Neuronal stem cell (in vitro differentiated cells): Measurements from ENCODE around the gene C17orf100.

ENCODE experiments used
- DNase-seq: peaks from one replicate; pipeline ENCODE4 v3.0.0-alpha.2; 2013; ENCODE audit warnings: low spot score
- H2AFZ ChIP-seq: one replicate; pipeline ENCODE4 v1.6.1; 2013; ENCODE audit warnings: mild to moderate bottlenecking, low read length, inconsistent platforms
- H2AK5ac ChIP-seq: 2 replicates; pipeline ENCODE4 v1.6.1; 2013; ENCODE audit warnings: low read depth, mild to moderate bottlenecking, inconsistent platforms, low read length, moderate library complexity, mixed read lengths
- H2BK120ac ChIP-seq: 2 replicates; pipeline ENCODE4 v1.6.1; 2013; ENCODE audit warnings: low read depth, mild to moderate bottlenecking, inconsistent platforms, low read length, moderate library complexity, mixed read lengths
- H2BK12ac ChIP-seq: one replicate; pipeline ENCODE4 v1.6.1; 2013; ENCODE audit warnings: low read length, inconsistent platforms
- H2BK15ac ChIP-seq: 2 replicates; pipeline ENCODE4 v1.6.1; 2013; ENCODE audit warnings: mild to moderate bottlenecking, low read length, inconsistent platforms, mixed read lengths
- H2BK5ac ChIP-seq: one replicate; pipeline ENCODE4 v1.6.1; 2013; ENCODE audit warnings: inconsistent platforms, mild to moderate bottlenecking, low read length, moderate library complexity
- H3K14ac ChIP-seq: one replicate; pipeline ENCODE4 v1.6.1; 2013; ENCODE audit warnings: low read length, inconsistent platforms
- H3K18ac ChIP-seq: 2 replicates; pipeline ENCODE4 v1.6.1; 2013; ENCODE audit warnings: low read length, inconsistent platforms
- H3K23ac ChIP-seq: 2 replicates; pipeline ENCODE4 v1.6.1; 2013; ENCODE audit warnings: low read depth, mild to moderate bottlenecking, mixed read lengths, low read length, inconsistent platforms; ENCODE audit not compliant: poor library complexity
- H3K27ac ChIP-seq: replicated peaks from 3 replicates; pipeline ENCODE4 v1.5.1; 2013; ENCODE audit warnings: low read length, inconsistent platforms
- H3K27me3 ChIP-seq, 3 experiments: 2 replicates each; pipeline ENCODE4 v1.6.1; 2013; ENCODE audit warnings: low read length in 3 of 3, mild to moderate bottlenecking in 2 of 3, inconsistent platforms in 1 of 3, low read depth in 1 of 3, mixed read lengths in 1 of 3, moderate library complexity in 1 of 3; ENCODE audit not compliant: control insufficient read depth in 3 of 3, insufficient read depth in 3 of 3
- H3K36me3 ChIP-seq, 2 donors: replicated peaks in 1 of 2; 2 replicates each; pipeline ENCODE4 v1.6.1; 2013; ENCODE audit warnings: low read length in 2 of 2; ENCODE audit not compliant: control insufficient read depth in 2 of 2, insufficient read depth in 2 of 2
- H3K4ac ChIP-seq: 2 replicates; pipeline ENCODE4 v1.6.1; 2013; ENCODE audit warnings: inconsistent platforms, mild to moderate bottlenecking, low read length, moderate library complexity
- H3K4me1 ChIP-seq, 2 donors: 1 replicate in 1 of 2; 2 replicates in 1 of 2; pipeline ENCODE4 v1.6.1; 2013; ENCODE audit warnings: low read length in 2 of 2, low read depth in 1 of 2; ENCODE audit not compliant: control insufficient read depth in 2 of 2, insufficient read depth in 1 of 2
- H3K4me2 ChIP-seq: one replicate; pipeline ENCODE4 v1.6.1; 2013; ENCODE audit warnings: mild to moderate bottlenecking, low read length, inconsistent platforms; ENCODE audit not compliant: insufficient read depth, poor library complexity, severe bottlenecking
- H3K4me3 ChIP-seq, 2 donors: 2 replicates each; pipeline ENCODE4 v1.5.1; 2013; ENCODE audit warnings: low read length in 2 of 2, mild to moderate bottlenecking in 2 of 2, inconsistent platforms in 1 of 2, moderate library complexity in 1 of 2
- H3K79me1 ChIP-seq: one replicate; pipeline ENCODE4 v1.6.1; 2013; ENCODE audit warnings: low read depth, mild to moderate bottlenecking, inconsistent platforms, low read length, moderate library complexity
- H3K9ac ChIP-seq: one replicate; pipeline ENCODE4 v1.6.1; 2013; ENCODE audit warnings: mild to moderate bottlenecking, low read depth, low read length, inconsistent platforms; ENCODE audit not compliant: poor library complexity
- H3K9me3 ChIP-seq, 2 donors: replicated peaks in 1 of 2; 2 replicates each; pipeline versions ENCODE3 to v1.6.1; 2013; ENCODE audit warnings: low read length in 2 of 2, mild to moderate bottlenecking in 2 of 2, inconsistent platforms in 1 of 2, low read depth in 1 of 2, mixed read lengths in 1 of 2, moderate library complexity in 1 of 2; ENCODE audit not compliant: control insufficient read depth in 2 of 2, insufficient read depth in 1 of 2
- H4K8ac ChIP-seq: one replicate; pipeline ENCODE4 v1.6.1; 2013; ENCODE audit warnings: low read depth, mild to moderate bottlenecking, inconsistent platforms, low read length, moderate library complexity
- H4K91ac ChIP-seq: one replicate; pipeline ENCODE4 v1.6.1; 2013; ENCODE audit warnings: low read length, low read depth, mild to moderate bottlenecking, inconsistent platforms; ENCODE audit not compliant: poor library complexity
- WGBS, 2 donors: extraction: QIAGEN DNeasy Blood & Tissue Kit; methylation state at CpG; one replicate each; pipeline ENCODE4 v1.1.7; 2013; ENCODE audit warnings: missing lambda C conversion rate in 2 of 2, mixed read lengths in 1 of 2; ENCODE audit not compliant: insufficient read length in 2 of 2, insufficient replicate concordance in 1 of 2; ENCODE audit errors: extremely low coverage in 2 of 2; 5-methylcytosine and 5-hydroxymethylcytosine counted together

C17orf100 gene

DNA sequence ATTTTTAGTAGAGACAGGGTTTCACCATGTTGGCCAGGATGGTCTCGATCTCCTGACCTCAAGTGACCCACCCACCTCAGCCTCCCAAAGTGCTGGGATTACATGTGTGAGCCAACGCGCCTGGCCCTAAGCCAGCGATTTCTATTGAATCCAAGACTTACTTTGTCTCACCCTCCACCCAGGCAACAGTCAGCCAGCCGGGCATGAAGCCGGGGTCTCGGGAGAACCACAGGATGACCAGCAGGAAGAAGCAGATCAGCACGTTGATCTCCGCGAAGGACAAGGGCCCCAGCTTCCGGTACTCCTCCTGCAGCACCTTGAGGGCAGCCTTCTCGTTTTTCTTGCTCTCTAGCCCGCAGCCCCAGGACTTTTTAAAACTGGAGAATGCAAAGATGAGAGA, 44.0 kb downstream of the C17orf100 start:
- Histone ChIP-seq H3K14ac (no peak overlapping the region), H3K36me3 (no peaks in the 10 kb centered on the region), H3K4me1 (no peaks in the 10 kb centered on the region), H2BK5ac (no peak overlapping the region), H4K8ac (no peak overlapping the region), H3K9me3 (no peaks in the 10 kb centered on the region), H3K18ac (no peak overlapping the region), H2AFZ (no peak overlapping the region), H3K27me3 (peaks cover 0 to 13% (median 0%) of the 10 kb centered on the region in 3 experiments), H2BK120ac (no peak overlapping the region), H2BK12ac (no peak overlapping the region), H3K9ac (no peak overlapping the region), H2AK5ac (no peak overlapping the region), H3K27ac (no peak overlapping the region), H3K4me2 (no peak overlapping the region), H3K4ac (no peak overlapping the region), H3K4me3 (no peak overlapping the region), H2BK15ac (no peak overlapping the region), H3K23ac (no peak overlapping the region), H4K91ac (no peak overlapping the region), H3K79me1 (no peaks in the 10 kb centered on the region)
- WGBS, 2 donors, result no CpG with 5 or more reads among the region's 13 CpGs
- no peak for DNase-seq

DNA sequence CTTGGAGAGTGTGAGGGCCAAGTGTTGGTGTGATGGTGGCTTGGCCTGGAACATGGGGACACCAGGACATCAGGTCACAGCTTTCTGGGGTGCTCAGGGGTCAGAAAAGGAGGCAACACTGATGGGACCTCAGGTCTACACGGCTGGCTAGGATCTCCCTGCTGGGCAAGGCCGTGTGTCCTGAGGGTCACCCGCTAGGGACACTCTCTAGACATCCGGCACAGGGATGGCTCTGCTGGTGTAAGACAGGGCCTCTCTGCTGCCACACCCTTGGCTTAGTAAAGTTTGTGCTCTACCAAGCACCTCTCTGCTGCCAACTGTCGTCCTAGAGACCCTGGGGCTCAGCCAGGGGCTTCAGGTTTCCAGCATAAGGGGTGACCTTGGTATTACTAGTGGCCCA, 45.3 kb downstream of the C17orf100 start:
- Histone ChIP-seq H3K23ac (no peak overlapping the region), H2BK15ac (no peak overlapping the region), H2AFZ (no peak overlapping the region), H3K27me3 (peaks cover 0 to 13% (median 0%) of the 10 kb centered on the region in 3 experiments), H3K4me1 (peaks cover 0 to 2% of the 10 kb centered on the region in 2 donors), H2AK5ac (no peak overlapping the region), H3K9ac (no peak overlapping the region), H4K91ac (no peak overlapping the region), H3K14ac (no peak overlapping the region), H3K4me2 (no peak overlapping the region), H3K18ac (no peak overlapping the region), H2BK120ac (no peak overlapping the region), H2BK12ac (no peak overlapping the region), H3K4ac (no peak overlapping the region), H2BK5ac (no peak overlapping the region), H3K27ac (no peak overlapping the region), H3K36me3 (no peaks in the 10 kb centered on the region), H4K8ac (no peak overlapping the region), H3K9me3 (no peaks in the 10 kb centered on the region), H3K79me1 (no peaks in the 10 kb centered on the region), H3K4me3 (no peak overlapping the region)
- DNase-seq, result no peak
- no CpG with 5 or more reads among the region's 5 CpGs for WGBS, 2 donors

DNA sequence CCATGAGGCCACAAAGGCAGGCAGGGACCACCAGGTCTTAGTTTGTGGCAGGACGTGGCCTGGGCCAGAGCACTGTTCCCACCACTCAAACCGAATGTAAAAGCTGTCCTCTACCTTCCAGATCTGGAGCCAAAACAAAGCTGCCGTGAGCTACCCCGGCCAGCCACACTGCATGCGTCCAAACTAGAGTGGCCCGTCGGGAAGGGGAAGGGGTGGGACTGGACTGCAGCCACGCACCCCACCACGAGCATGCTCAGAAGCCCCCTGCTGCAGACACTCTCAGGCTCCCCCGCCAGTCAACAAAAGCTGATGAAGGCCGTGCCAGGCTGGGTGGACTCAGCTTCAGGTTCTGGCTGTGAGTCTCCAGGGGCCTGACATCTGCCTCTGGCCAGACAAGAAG, 46.4 kb downstream of the C17orf100 start:
- Histone ChIP-seq H3K4me1 (peaks cover 0 to 2% of the 10 kb centered on the region in 2 donors), H3K23ac (no peak overlapping the region), H4K8ac (no peak overlapping the region), H2BK15ac (no peak overlapping the region), H3K27me3 (peaks cover 0 to 13% (median 0%) of the 10 kb centered on the region in 3 experiments), H2BK12ac (no peak overlapping the region), H3K9me3 (no peaks in the 10 kb centered on the region), H4K91ac (no peak overlapping the region), H2AK5ac (no peak overlapping the region), H3K79me1 (no peaks in the 10 kb centered on the region), H3K36me3 (no peaks in the 10 kb centered on the region), H3K9ac (no peak overlapping the region), H3K4me3 (no peak overlapping the region), H3K14ac (no peak overlapping the region), H3K4ac (no peak overlapping the region), H3K27ac (no peak overlapping the region), H2BK120ac (no peak overlapping the region), H3K18ac (peak overlapping the region; percentile 29), H2BK5ac (no peak overlapping the region), H2AFZ (no peak overlapping the region), H3K4me2 (no peak overlapping the region)
- WGBS, 2 donors, result no CpG with 5 or more reads among the region's 11 CpGs
- no peak for DNase-seq

DNA sequence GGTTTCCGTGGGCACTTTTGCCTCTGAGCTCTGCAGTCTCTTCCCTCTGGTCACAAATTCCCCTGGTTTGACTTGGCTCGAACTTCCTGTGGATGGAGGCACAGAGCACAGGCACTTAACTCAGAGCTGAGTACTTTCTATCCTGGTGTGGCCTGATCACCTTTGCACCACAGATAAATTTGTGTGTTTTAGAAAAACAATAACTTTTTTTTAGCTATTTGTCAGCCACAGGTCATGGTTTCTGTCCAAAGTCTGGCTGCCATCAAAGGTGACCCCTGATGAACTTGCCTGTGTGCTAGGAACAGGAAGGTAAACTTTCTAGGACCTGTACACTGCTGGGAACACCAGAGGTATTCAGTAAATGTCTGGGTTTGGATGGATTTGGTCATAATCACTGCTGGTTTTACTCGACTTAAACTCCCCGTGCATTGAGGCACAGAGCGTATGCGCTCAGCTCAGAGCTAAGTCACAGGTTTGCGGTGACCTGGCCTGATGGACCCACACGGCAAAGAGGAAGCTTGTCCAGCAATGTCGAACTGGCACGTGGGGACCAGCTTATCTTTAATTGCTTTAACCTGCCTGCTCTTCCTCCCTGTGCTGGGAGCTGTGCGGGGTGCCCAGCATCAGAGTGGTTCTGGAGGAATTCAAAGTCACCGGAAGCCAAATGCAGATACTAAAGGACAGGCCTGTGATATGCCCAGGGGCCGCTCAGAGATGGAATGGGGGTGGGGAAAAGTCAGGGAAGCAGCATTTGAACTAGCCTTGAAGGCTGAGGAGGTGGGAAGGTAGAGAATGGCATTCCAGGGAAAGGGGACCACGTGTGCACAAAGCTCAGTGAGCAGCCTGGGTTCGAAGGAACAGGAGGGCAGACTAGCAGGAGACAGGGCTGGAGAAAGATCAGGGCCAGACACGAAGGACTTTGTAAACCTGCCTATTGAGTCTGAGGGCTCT, 48.7 kb downstream of the C17orf100 start:
- H3K9ac ChIP-seq, result no peak overlapping the region
- no peak overlapping the region for H3K4me2 ChIP-seq
- peaks cover 0 to 2% of the 10 kb centered on the region in 2 donors for H3K4me1 ChIP-seq
- H3K36me3 ChIP-seq, result no peaks in the 10 kb centered on the region
- no peaks in the 10 kb centered on the region for H3K9me3 ChIP-seq
- no CpG with 5 or more reads among the region's 16 CpGs for WGBS, 2 donors
- H3K14ac ChIP-seq, result no peak overlapping the region
- DNase-seq, result no peak
- no peaks in the 10 kb centered on the region for H3K79me1 ChIP-seq
- H3K4me3 ChIP-seq, result no peak overlapping the region
- peak overlapping the region; percentile 79 for H2AFZ ChIP-seq
- H2BK12ac ChIP-seq, result no peak overlapping the region
- H3K23ac ChIP-seq, result no peak overlapping the region
- H4K8ac ChIP-seq, result no peak overlapping the region
- H3K18ac ChIP-seq, result no peak overlapping the region
- H3K27ac ChIP-seq, result no peak overlapping the region
- H3K4ac ChIP-seq, result no peak overlapping the region
- H2BK5ac ChIP-seq, result no peak overlapping the region
- H4K91ac ChIP-seq, result no peak overlapping the region
- no peak overlapping the region for H2AK5ac ChIP-seq
- H3K27me3 ChIP-seq, result peaks cover 0 to 20% (median 2%) of the 10 kb centered on the region in 3 experiments
- H2BK15ac ChIP-seq, result no peak overlapping the region
- H2BK120ac ChIP-seq, result no peak overlapping the region
